Measurements from ENCODE around the gene CKMT1B. TPM values are rescaled to one million over a fixed set of nuclear protein-coding genes. Genes with fewer than 3 reads are reported as not detected.
"Not testable (repeated sequence)": the region's sequence is repeated elsewhere in the genome, so short reads cannot be mapped to it uniquely, and the experiment has no call there.

The CKMT1B gene
- total RNA-seq, 2 experiments from 2014 or later, result 0.29 to 0.92 TPM

GRCh38 chr15:43602233-43602632 lies 8.4 kb downstream of the CKMT1B start:
- not testable (repeated sequence) for H3K9me3 Mint-ChIP-seq, H3K4me3 Mint-ChIP-seq, H3K36me3 Mint-ChIP-seq, H3K27ac Mint-ChIP-seq, DNase-seq, H3K4me1 Mint-ChIP-seq
- H3K27me3 Mint-ChIP-seq, result peaks cover 11% of the 10 kb centered on the region

GRCh38 chr15:43617750-43618149 lies 23.9 kb downstream of the CKMT1B start:
- not testable (repeated sequence) for H3K27me3 Mint-ChIP-seq, H3K4me3 Mint-ChIP-seq, DNase-seq, H3K36me3 Mint-ChIP-seq, H3K9me3 Mint-ChIP-seq, H3K27ac Mint-ChIP-seq, H3K4me1 Mint-ChIP-seq

GRCh38 chr15:43618700-43619099 lies 24.9 kb downstream of the CKMT1B start, which contains the start of gene STRC:
Gene STRC (minus strand): TSS chr15:43618800. CDS start chr15:43618722, 78 bp downstream.
- not testable (repeated sequence) for DNase-seq, H3K36me3 Mint-ChIP-seq, H3K27ac Mint-ChIP-seq, H3K27me3 Mint-ChIP-seq, H3K4me3 Mint-ChIP-seq, H3K9me3 Mint-ChIP-seq, H3K4me1 Mint-ChIP-seq

GRCh38 chr15:43622068-43622799 lies 28.4 kb downstream of the CKMT1B start:
- not testable (repeated sequence) for H3K4me3 Mint-ChIP-seq, H3K27me3 Mint-ChIP-seq, H3K27ac Mint-ChIP-seq, DNase-seq, H3K36me3 Mint-ChIP-seq, H3K4me1 Mint-ChIP-seq, H3K9me3 Mint-ChIP-seq

GRCh38 chr15:43625106-43625505 lies 31.3 kb downstream of the CKMT1B start:
- no peak overlapping the region for H3K4me3 Mint-ChIP-seq
- peaks cover 3% of the 10 kb centered on the region for H3K27me3 Mint-ChIP-seq
- H3K27ac Mint-ChIP-seq, result no peak overlapping the region
- no peaks in the 10 kb centered on the region for H3K9me3 Mint-ChIP-seq
- no peaks in the 10 kb centered on the region for H3K4me1 Mint-ChIP-seq
- no peaks in the 10 kb centered on the region for H3K36me3 Mint-ChIP-seq
- no peak for DNase-seq

- H3K9me3 Mint-ChIP-seq, H3K4me1 Mint-ChIP-seq, H3K4me3 Mint-ChIP-seq, DNase-seq, H3K27me3 Mint-ChIP-seq, H3K27ac Mint-ChIP-seq, H3K36me3 Mint-ChIP-seq: not testable (repeated sequence)
Observed at GRCh38 chr15:43626937-43627336, 33.1 kb downstream of the CKMT1B start.

- H3K9me3 Mint-ChIP-seq, DNase-seq, H3K36me3 Mint-ChIP-seq, H3K4me3 Mint-ChIP-seq, H3K27me3 Mint-ChIP-seq, H3K4me1 Mint-ChIP-seq, H3K27ac Mint-ChIP-seq: not testable (repeated sequence)
Observed at GRCh38 chr15:43638464-43639204, 44.8 kb downstream of the CKMT1B start.

Other genes starting within 250 kb of the CKMT1B start
- 10 to 100 TPM; 23.2 to 26.8 TPM for gene ZSCAN29, start 223.0 kb upstream of the CKMT1B start, total RNA-seq
- gene TUBGCP4, start 222.9 kb upstream of the CKMT1B start, total RNA-seq, result 10 to 100 TPM; 38.0 to 38.3 TPM
- 10 to 100 TPM; 24.1 to 24.3 TPM for gene TP53BP1, start 100.9 kb upstream of the CKMT1B start, total RNA-seq
- gene MAP1A, start 76.4 kb upstream of the CKMT1B start, total RNA-seq, result under 1 TPM; 0.68 TPM
- 10 to 100 TPM; 32.8 to 33.6 TPM for gene PPIP5K1, start 3.8 kb upstream of the CKMT1B start, total RNA-seq
- under 1 TPM; 0.54 to 0.62 TPM for gene STRC, start 24.8 kb downstream of the CKMT1B start, total RNA-seq
- gene CATSPER2, start 54.8 kb downstream of the CKMT1B start, total RNA-seq, result 1 to 10 TPM in 1 of 2 experiments, under 1 TPM in 1; 0.91 to 1.7 TPM
- under 1 TPM in 1 of 2 experiments, not detected in 1; 0.14 TPM for gene CKMT1A, start 99.8 kb downstream of the CKMT1B start, total RNA-seq
- 100 to 1,000 TPM; 335 to 338 TPM for gene PDIA3, start 152.4 kb downstream of the CKMT1B start, total RNA-seq
- gene ELL3, start 182.9 kb downstream of the CKMT1B start, total RNA-seq, result 1 to 10 TPM; 1.4 to 2.4 TPM
- gene SERF2, start 198.3 kb downstream of the CKMT1B start, total RNA-seq, result 100 to 1,000 TPM; 695 to 709 TPM
- under 1 TPM; 0.08 to 0.14 TPM for gene SERINC4, start 206.2 kb downstream of the CKMT1B start, total RNA-seq
- gene HYPK, start 206.6 kb downstream of the CKMT1B start, total RNA-seq, result 10 to 100 TPM; 20.9 to 24.0 TPM
- gene MFAP1, start 230.7 kb downstream of the CKMT1B start, total RNA-seq, result 10 to 100 TPM; 48.3 to 49.6 TPM
- 10 to 100 TPM; 75.1 to 81.1 TPM for gene WDR76, start 233.0 kb downstream of the CKMT1B start, total RNA-seq

Data from activated naive CD8-positive, alpha-beta T cell treated with anti-CD3 and anti-CD28 coated beads for 36 hours (primary cell).